Measurements from ENCODE around the gene SAMD13.

- TF ChIP-seq CTCF (IDR thresholded peaks at IDR 0.05) = no peak
- no peak for TF ChIP-seq POLR2A (IDR thresholded peaks at IDR 0.05)
Measured at GRCh38 chr1:84254703-84255238, 46.7 kb upstream of the SAMD13 start.
